ELF-1 (cell line): ENCODE measurements around the gene TELO2.
A peak's percentile ranks its signal among the peaks of the same experiment; 100 is the strongest.

Experiments
- DNase-seq: peaks from one replicate; pipeline ENCODE4 v3.0.0-alpha.2; 2016; ENCODE audit warnings: low read depth, low spot score

Gene TELO2

GRCh38 chr16:1535391-1536291, 42.5 kb downstream of the TELO2 start:
- peak; percentile 73 for DNase-seq

- DNase-seq, result no peak
Measured at GRCh38 chr16:1536601-1537000, 43.4 kb downstream of the TELO2 start.

GRCh38 chr16:1537138-1537577, 44.0 kb downstream of the TELO2 start:
- DNase-seq, result no peak

- DNase-seq, result no peak
Measured at GRCh38 chr16:1537763-1538289, 44.7 kb downstream of the TELO2 start.

- DNase-seq, result peak; percentile 48
Measured at GRCh38 chr16:1538804-1539520, 45.8 kb downstream of the TELO2 start.

- DNase-seq, result no peak
Measured at GRCh38 chr16:1539720-1540555, 46.8 kb downstream of the TELO2 start.

- no peak for DNase-seq
Measured at GRCh38 chr16:1540556-1540855, 47.3 kb downstream of the TELO2 start.

GRCh38 chr16:1541293-1542165, 48.4 kb downstream of the TELO2 start:
- no peak for DNase-seq

- DNase-seq, result no peak
Measured at GRCh38 chr16:1542166-1542500, 49.0 kb downstream of the TELO2 start.

GRCh38 chr16:1542533-1542932, 49.4 kb downstream of the TELO2 start:
- DNase-seq, result no peak

GRCh38 chr16:1543085-1543896, 50.1 kb downstream of the TELO2 start:
- peak; percentile 32 for DNase-seq

- DNase-seq, result no peak
Measured at GRCh38 chr16:1545044-1546040, 52.2 kb downstream of the TELO2 start.

GRCh38 chr16:1546430-1546829, 53.3 kb downstream of the TELO2 start:
- DNase-seq, result no peak

- DNase-seq, result no peak
Measured at GRCh38 chr16:1548233-1548632, 55.1 kb downstream of the TELO2 start.

GRCh38 chr16:1548727-1549126, 55.6 kb downstream of the TELO2 start:
- no peak for DNase-seq

GRCh38 chr16:1550069-1550468, 56.9 kb downstream of the TELO2 start:
- DNase-seq, result no peak

GRCh38 chr16:1550696-1551095, 57.5 kb downstream of the TELO2 start:
- DNase-seq, result no peak

GRCh38 chr16:1551166-1551565, 58.0 kb downstream of the TELO2 start:
- DNase-seq, result no peak

- DNase-seq, result no peak
Measured at GRCh38 chr16:1552129-1552528, 59.0 kb downstream of the TELO2 start.
